ENCODE data around the gene KLHL24.

Gene KLHL24

DNA sequence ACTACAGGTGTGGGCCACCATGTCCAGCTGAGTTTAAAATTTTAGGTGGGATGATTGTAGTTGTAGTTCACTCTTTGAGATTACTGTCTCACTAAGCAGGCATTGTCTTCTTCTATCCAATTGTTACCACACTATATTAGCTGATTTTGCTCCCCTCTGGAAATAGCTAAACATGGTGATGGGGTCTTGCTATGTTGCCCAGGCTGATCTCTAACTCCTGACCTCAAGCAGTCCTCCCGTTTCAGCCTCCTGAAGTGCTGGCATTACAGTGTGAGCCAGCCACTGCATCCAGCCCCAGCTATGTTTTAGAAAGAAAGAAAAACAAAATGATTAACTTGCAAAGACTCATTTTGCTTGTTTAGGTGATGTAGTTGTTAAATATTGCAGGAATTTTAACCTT lies 92.8 kb downstream of the KLHL24 start:
- TF ChIP-seq, protein P1, sequence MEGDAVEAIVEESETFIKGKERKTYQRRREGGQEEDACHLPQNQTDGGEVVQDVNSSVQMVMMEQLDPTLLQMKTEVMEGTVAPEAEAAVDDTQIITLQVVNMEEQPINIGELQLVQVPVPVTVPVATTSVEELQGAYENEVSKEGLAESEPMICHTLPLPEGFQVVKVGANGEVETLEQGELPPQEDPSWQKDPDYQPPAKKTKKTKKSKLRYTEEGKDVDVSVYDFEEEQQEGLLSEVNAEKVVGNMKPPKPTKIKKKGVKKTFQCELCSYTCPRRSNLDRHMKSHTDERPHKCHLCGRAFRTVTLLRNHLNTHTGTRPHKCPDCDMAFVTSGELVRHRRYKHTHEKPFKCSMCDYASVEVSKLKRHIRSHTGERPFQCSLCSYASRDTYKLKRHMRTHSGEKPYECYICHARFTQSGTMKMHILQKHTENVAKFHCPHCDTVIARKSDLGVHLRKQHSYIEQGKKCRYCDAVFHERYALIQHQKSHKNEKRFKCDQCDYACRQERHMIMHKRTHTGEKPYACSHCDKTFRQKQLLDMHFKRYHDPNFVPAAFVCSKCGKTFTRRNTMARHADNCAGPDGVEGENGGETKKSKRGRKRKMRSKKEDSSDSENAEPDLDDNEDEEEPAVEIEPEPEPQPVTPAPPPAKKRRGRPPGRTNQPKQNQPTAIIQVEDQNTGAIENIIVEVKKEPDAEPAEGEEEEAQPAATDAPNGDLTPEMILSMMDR (IDR thresholded peaks at IDR 0.05), result no peak
- no peak for TF ChIP-seq ZFX (IDR thresholded peaks at IDR 0.05; ENCODE audit: borderline replicate concordance)
- no peak overlapping the region for H3K27ac ChIP-seq

DNA sequence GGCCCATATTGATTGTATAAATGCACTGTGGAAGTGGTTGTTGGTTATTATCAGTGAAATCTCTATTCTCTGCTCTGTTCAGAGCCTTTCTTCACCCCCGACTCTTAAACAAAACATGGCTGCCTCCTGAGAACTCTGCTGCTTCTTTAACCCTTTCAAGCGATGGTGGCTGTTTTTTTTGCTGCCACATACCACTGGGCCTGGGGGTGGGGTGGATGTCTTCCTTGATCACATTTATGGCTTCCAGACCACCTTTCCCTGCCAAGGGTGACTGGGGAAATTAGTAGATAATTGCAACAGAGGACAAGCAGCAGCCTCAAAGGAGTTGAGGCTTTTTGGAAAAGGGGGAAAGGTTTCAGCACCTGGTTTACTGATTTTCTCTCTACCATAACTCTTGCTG lies 94.9 kb downstream of the KLHL24 start:
- no peak overlapping the region for H3K27ac ChIP-seq

DNA sequence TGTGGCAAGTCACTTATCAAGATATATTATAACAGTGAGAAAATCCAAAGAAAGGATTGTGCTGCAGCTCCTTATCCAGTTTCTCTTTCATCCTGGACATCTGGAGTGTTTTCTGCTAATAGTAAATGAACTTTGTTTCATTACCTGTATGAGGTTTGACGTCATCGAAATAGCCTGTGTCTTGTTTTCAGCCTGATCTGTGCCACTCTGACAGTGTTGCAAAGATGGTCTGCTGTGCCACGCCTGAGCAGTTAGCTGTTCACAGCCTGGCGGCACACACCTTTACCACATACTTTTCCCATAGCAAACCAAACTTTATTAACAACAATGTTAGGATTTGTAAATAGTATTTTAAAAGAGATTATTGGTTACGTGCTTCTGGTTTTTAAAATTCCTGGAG lies 96.2 kb downstream of the KLHL24 start:
- no peak for TF ChIP-seq ZFX (IDR thresholded peaks at IDR 0.05; ENCODE audit: borderline replicate concordance)
- TF ChIP-seq, protein P1 (IDR thresholded peaks at IDR 0.05), result no peak
- H3K27ac ChIP-seq, result no peak overlapping the region

More for the DNA sequence above, 94.9 kb downstream of the KLHL24 start:
- TF ChIP-seq, protein P1 (IDR thresholded peaks at IDR 0.05), result no peak
- TF ChIP-seq ZFX (IDR thresholded peaks at IDR 0.05; ENCODE audit: borderline replicate concordance), result no peak

DNA sequence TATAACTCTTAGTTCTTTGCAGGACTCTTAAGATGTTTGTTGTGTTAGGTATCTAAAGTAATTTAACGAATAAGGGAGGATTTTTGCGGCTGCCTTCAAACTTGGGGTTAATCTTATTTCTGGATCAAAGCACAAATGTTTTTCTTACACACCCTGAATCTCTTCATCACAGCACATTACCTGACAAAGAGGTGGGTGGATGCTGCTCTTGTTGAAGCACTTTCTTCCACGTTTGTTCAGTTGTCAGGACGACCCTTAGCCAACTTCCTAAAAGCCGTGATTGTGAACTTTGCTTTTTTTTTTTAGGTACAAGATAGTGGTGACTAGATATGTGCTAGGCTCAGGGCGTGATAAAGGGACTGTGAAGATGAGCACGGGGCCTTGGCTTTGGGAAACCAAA lies 98.1 kb downstream of the KLHL24 start:
- no peak overlapping the region for H3K27ac ChIP-seq
- no peak for TF ChIP-seq ZFX (IDR thresholded peaks at IDR 0.05; ENCODE audit: borderline replicate concordance)
- TF ChIP-seq, protein P1 (IDR thresholded peaks at IDR 0.05), result no peak
